GM12878 (cell line): Measurements from ENCODE around the gene HPX. TPM values are rescaled to one million over a fixed set of nuclear protein-coding genes. Genes with fewer than 3 reads are reported as not detected.

Experiments used
- ATAC-seq: fragments of 200-7000 bp; cut with Tn5 transposase; 3 replicates; pipeline ENCODE4 v1.9.1; 2020; ENCODE audit warnings: mild to moderate bottlenecking, moderate library complexity
- BruUV-seq: library from RNA; stranded (reverse); fragments of 400-500 nt; replicated peaks from 2 replicates; lab custom pipeline; 2021; lab: Mats Ljungman, UMichigan
- CTCF ChIA-PET: fragments of 300-600 bp; sonication (Branson Sonifier 250); formaldehyde crosslinking; extraction: SDS; loops from one replicate; lab custom pipeline; 2021; ENCODE audit warnings: inconsistent platforms; lab: Yijun Ruan, JAX
- POLR2A ChIA-PET: fragments of 350-600 bp; formaldehyde crosslinking; extraction: SDS; loops from one replicate; lab custom pipeline; 2021; ENCODE audit warnings: inconsistent platforms; lab: Charles Lee
- RAD21 ChIA-PET: fragments of 300-600 bp; sonication (Branson Sonifier 250); formaldehyde crosslinking; loops from one replicate; lab custom pipeline; 2023; ENCODE audit warnings: antibody characterized with exemption; ENCODE audit not compliant: unreplicated experiment; lab: Charles Lee
- SMC1A ChIA-PET: fragments of 300-600 bp; sonication (Branson Sonifier 250); formaldehyde crosslinking; loops from one replicate; lab custom pipeline; 2023; ENCODE audit not compliant: unreplicated experiment, uncharacterized antibody; lab: Charles Lee
- DNase-seq: peaks from one replicate; pipeline ENCODE4 v3.0.0-alpha.2; 2011; ENCODE audit warnings: low read depth, low spot score
- FAIRE-seq: peaks from 3 replicates; lab custom pipeline; 2011; peaks lifted over from hg19 to GRCh38; lab: Jason Lieb, UNC
- H2AFZ ChIP-seq: 2 replicates; pipeline ENCODE4 v1.6.0; 2011; ENCODE audit warnings: low read depth, low read length, control low read depth; ENCODE audit not compliant: control insufficient read depth
- H3K27ac ChIP-seq: 2 replicates; pipeline ENCODE4 v1.5.1; 2011; ENCODE audit warnings: control low read depth; ENCODE audit not compliant: control insufficient read depth, insufficient read depth
- H3K27me3 ChIP-seq, 2 experiments: replicated peaks in 1 of 2; 2 replicates each; pipeline versions ENCODE4 v1.6.0 to v1.6.1; 2011; ENCODE audit warnings: low read length in 1 of 2; ENCODE audit not compliant: control insufficient read depth in 2 of 2, insufficient read depth in 2 of 2
- H3K36me3 ChIP-seq, 2 experiments: 2 replicates each; pipeline ENCODE4 v1.5.1; 2011; ENCODE audit warnings: low read length in 1 of 2; ENCODE audit not compliant: control insufficient read depth in 2 of 2, insufficient read depth in 2 of 2
- H3K4me1 ChIP-seq: 2 replicates; pipeline ENCODE4 v1.6.1; 2011; ENCODE audit warnings: mild to moderate bottlenecking, low read length, moderate library complexity, mixed read lengths; ENCODE audit not compliant: control insufficient read depth, insufficient read depth
- H3K4me2 ChIP-seq: 2 replicates; pipeline ENCODE4 v1.6.0; 2011; ENCODE audit warnings: control low read depth; ENCODE audit not compliant: control insufficient read depth, insufficient read depth
- H3K4me3 ChIP-seq: fragments of 200-600 bp; sonication (generic); 2 replicates; pipeline ENCODE4 v1.5.1; 2016
- H3K79me2 ChIP-seq: 2 replicates; pipeline ENCODE4 v1.6.0; 2011; ENCODE audit warnings: low read length; ENCODE audit not compliant: control insufficient read depth, insufficient read depth
- H3K9ac ChIP-seq: 2 replicates; pipeline ENCODE4 v1.8.0; 2011; ENCODE audit warnings: low read length, control low read depth, mixed read lengths; ENCODE audit not compliant: control insufficient read depth, insufficient read depth
- H3K9me3 ChIP-seq: replicated peaks from 3 replicates; pipeline ENCODE4 v1.5.1; 2011; ENCODE audit warnings: mild to moderate bottlenecking, low read length; ENCODE audit not compliant: control insufficient read depth, insufficient read depth
- H4K20me1 ChIP-seq: 2 replicates; pipeline ENCODE4 v1.6.0; 2011; ENCODE audit not compliant: control insufficient read depth, insufficient read depth
- CBFB ChIP-seq: IDR thresholded peaks from 2 replicates; pipeline ENCODE4 v1.6.1; 2016; ENCODE audit warnings: antibody characterized with exemption, low read depth
- CHD4 ChIP-seq: fragments of 200-600 bp; sonication (generic); IDR thresholded peaks from 2 replicates; pipeline ENCODE4 v1.6.1; 2016; ENCODE audit warnings: mild to moderate bottlenecking
- GABPA ChIP-seq: IDR thresholded peaks from 2 replicates; pipeline ENCODE4 v1.6.1; 2014; ENCODE audit warnings: antibody characterized with exemption, low read depth, mild to moderate bottlenecking, inconsistent platforms
- IKZF2 ChIP-seq, 2 experiments: fragments of 450-650 bp; IDR thresholded peaks; 2 replicates each; pipeline ENCODE4 v1.6.1; 2017; ENCODE audit warnings: mild to moderate bottlenecking in 2 of 2, moderate library complexity in 2 of 2
- POU2F2 ChIP-seq: IDR thresholded peaks from 3 replicates; pipeline ENCODE4 v1.6.1; 2011; ENCODE audit warnings: low read depth, mild to moderate bottlenecking, low read length, borderline replicate concordance
- RBBP5 ChIP-seq: fragments of 200-600 bp; sonication (generic); conservative IDR thresholded peaks from 2 replicates; pipeline ENCODE4 v1.6.1; 2016
- SIN3A ChIP-seq: IDR thresholded peaks from 2 replicates; pipeline ENCODE4 v1.6.1; 2012; ENCODE audit warnings: low read depth, low read length, improper control_type of control experiment
- SMC3 ChIP-seq: IDR thresholded peaks from 2 replicates; pipeline ENCODE4 v1.6.1; 2011; ENCODE audit warnings: low read length, improper control_type of control experiment, borderline replicate concordance
- SUPT20H ChIP-seq: IDR thresholded peaks from 2 replicates; pipeline ENCODE4 v1.6.1; 2011; ENCODE audit warnings: low read depth, mild to moderate bottlenecking, low read length, moderate library complexity, borderline replicate concordance; ENCODE audit not compliant: control insufficient read depth
- TCF12 ChIP-seq: IDR thresholded peaks from 2 replicates; pipeline ENCODE4 v1.6.1; 2011; ENCODE audit warnings: low read depth, mild to moderate bottlenecking, low read length
- WRNIP1 ChIP-seq: IDR thresholded peaks from 2 replicates; pipeline ENCODE4 v1.6.1; 2011; ENCODE audit warnings: low read depth, low read length, improper control_type of control experiment, borderline replicate concordance
- YBX1 ChIP-seq: fragments of 450-650 bp; IDR thresholded peaks from 2 replicates; pipeline ENCODE4 v1.6.1; 2016; ENCODE audit warnings: antibody characterized with exemption
- ZNF217 ChIP-seq: fragments of 450-650 bp; IDR thresholded peaks from 2 replicates; pipeline ENCODE4 v1.6.1; 2017; ENCODE audit warnings: antibody characterized with exemption, mild to moderate bottlenecking
- WGBS: methylation state at CpG from one replicate; pipeline ENCODE4 v1.1.6; 2016; ENCODE audit warnings: low lambda C conversion rate; ENCODE audit not compliant: insufficient replicate concordance, insufficient coverage; ENCODE audit errors: missing lambda C conversion rate; 5-methylcytosine and 5-hydroxymethylcytosine counted together
- in situ Hi-C: fragments of 300-500 bp; cut with MboI; formaldehyde crosslinking; loops from 9 replicates; pipeline ENCODE4 v1.14.3; 2018; ENCODE audit warnings: mixed read lengths
- intact Hi-C: fragments of 100-400 bp; cut with micrococcal nuclease; formaldehyde crosslinking; loops from one replicate; pipeline ENCODE4 v1.14.2; 2022; ENCODE audit not compliant: unreplicated experiment
- polyA plus RNA-seq, 11 experiments: library from polyadenylated mRNA; depleted of rRNA in 4 of 11; unstranded in 6 of 11; stranded (reverse) in 5 of 11; fragments of >200 nt; fragmentation: Nextera tagmentation in 4 of 11; fragmentation: Illumina TruSeq in 1 of 11; extraction: Ambion mirVana in 4 of 11; extraction: Trizol in 1 of 11; gene quantifications; 1 replicate in 1 of 11; 2 replicates in 10 of 11; pipeline versions ENCODE4 v1.2.1 to v1.2.3, GENCODE V29; 2011 to 2016; ENCODE audit warnings: inconsistent platforms in 2 of 11, missing spikeins in 2 of 11, low read depth in 1 of 11
- total RNA-seq, 4 experiments: library from RNA; depleted of rRNA in 3 of 4; stranded (reverse); fragments of >200 nt in 3 of 4; fragmentation: Illumina TruSeq in 1 of 4; extraction: Trizol in 1 of 4; gene quantifications; 2 replicates each; pipeline versions ENCODE4 v1.2.1 to v1.2.3, GENCODE V29; 2013 to 2021
- TF ChIP-seq, protein P1 (sequence below): fragments of 450-650 bp; IDR thresholded peaks from 2 replicates; pipeline ENCODE4 v1.6.1; 2017; ENCODE audit warnings: mild to moderate bottlenecking
- TF ChIP-seq, protein P2 (sequence below): IDR thresholded peaks from 2 replicates; pipeline ENCODE4 v1.6.1; 2012; ENCODE audit warnings: low read depth, low read length, improper control_type of control experiment
- TF ChIP-seq, protein P3 (sequence below), 3 experiments: IDR thresholded peaks in 2 of 3; conservative IDR thresholded peaks in 1 of 3; 2 replicates each; pipeline ENCODE4 v1.5.1; 2011; ENCODE audit warnings: low read depth in 3 of 3, low read length in 3 of 3, mild to moderate bottlenecking in 3 of 3, control low read depth in 2 of 3, moderate library complexity in 2 of 3, inconsistent platforms in 1 of 3, mixed read lengths in 1 of 3; ENCODE audit not compliant: control insufficient read depth in 2 of 3, insufficient read depth in 1 of 3; ENCODE audit errors: extremely low read depth in 1 of 3
- TF ChIP-seq, protein P4 (sequence below): fragments of 450-650 bp; IDR thresholded peaks from 2 replicates; pipeline ENCODE4 v1.6.1; 2016; ENCODE audit warnings: mild to moderate bottlenecking

HPX gene
- total and polyA plus RNA-seq, 10 of the 15 experiments (the other 5 are each of a cell fraction or from before 2014, with no cell fraction given): 0.08 to 1.7 (median 0.18) TPM; not detected in 1

DNA sequence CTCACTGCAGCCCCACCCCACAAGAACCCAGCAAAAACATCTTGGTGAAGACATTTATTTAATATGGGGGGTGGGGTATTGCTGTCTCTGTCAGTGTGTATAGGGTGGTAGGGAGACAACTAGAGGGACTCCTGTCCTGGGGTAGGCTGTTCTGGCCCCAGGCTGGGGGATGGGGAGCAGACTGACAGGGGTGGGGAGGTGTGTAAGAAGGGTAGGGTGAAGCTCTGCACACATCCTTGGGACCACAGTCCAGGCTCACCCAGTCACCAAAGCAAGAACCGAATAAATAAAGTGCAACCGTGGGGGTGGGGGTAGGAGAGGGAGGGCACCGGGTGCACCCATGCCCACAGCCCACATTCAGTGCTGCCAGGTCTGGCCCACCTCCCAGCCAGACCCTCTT, 7.8 kb upstream of the HPX start (continued):
- TF ChIP-seq GABPA: no peak
- no peak for TF ChIP-seq WRNIP1
- TF ChIP-seq, protein P1, sequence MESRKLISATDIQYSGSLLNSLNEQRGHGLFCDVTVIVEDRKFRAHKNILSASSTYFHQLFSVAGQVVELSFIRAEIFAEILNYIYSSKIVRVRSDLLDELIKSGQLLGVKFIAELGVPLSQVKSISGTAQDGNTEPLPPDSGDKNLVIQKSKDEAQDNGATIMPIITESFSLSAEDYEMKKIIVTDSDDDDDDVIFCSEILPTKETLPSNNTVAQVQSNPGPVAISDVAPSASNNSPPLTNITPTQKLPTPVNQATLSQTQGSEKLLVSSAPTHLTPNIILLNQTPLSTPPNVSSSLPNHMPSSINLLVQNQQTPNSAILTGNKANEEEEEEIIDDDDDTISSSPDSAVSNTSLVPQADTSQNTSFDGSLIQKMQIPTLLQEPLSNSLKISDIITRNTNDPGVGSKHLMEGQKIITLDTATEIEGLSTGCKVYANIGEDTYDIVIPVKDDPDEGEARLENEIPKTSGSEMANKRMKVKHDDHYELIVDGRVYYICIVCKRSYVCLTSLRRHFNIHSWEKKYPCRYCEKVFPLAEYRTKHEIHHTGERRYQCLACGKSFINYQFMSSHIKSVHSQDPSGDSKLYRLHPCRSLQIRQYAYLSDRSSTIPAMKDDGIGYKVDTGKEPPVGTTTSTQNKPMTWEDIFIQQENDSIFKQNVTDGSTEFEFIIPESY: no peak
- TF ChIP-seq CHD4: no peak

DNA sequence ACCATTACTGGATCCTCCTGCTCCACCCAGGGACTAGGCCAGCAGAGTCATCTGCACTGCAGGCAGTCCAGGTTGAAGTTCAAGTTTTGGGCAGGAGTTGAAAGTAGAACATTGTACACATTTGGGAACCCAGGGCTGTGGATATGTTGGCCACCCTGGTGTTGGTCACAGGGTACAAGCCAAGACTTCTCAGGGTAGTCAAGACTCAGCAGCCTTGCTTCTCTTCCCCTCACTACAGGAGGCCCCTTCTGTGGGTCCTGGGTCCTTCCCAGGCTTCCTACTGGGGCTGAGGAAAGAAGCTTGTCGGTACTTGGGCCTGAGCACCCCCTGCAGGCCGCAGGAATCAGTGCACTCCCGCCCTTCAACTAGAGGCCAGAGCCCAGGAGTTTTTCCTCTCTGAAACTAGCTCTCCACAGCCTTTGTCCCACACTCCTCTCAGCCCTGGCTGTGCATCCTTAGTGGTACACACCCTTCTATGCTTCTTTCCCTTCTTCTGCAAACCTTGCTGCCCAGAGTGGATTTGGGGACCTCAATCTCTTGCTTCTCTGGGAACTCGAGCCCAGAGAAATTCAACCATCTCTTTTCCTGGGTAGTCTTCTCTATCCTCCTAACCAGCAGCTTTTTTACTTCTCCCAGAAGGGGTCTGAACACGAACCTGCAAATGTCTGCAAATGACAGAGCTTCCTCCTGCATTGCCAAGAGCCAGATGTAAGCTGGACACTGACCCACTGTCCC, 2.6 kb upstream of the HPX start:
- intact Hi-C loops: loop anchor here (1.0 kb wide), 2 partner anchors 60 to 64 kb away; no protein-coding TSS in a partner anchor
- BruUV-seq: no TSS peak
- RAD21 ChIA-PET: interaction anchor here (0.6 to 14.2 kb wide), 18 partner anchors 9 to 262 kb away, joined by 3 to 305 read pairs (median 4); partner anchors contain the start of genes ARFIP2, MRPL17 and TIMM10B
- Histone ChIP-seq H2AFZ (no peak overlapping the region; the same call in 1 of the 2 replicates), H3K79me2 (no peaks in the 10 kb centered on the region), H3K9me3 (no peaks in the 10 kb centered on the region), H3K27me3 (no peaks in the 10 kb centered on the region), H3K4me3 (no peak overlapping the region), H4K20me1 (no peaks in the 10 kb centered on the region), H3K4me2 (no peak overlapping the region), H3K9ac (no peak overlapping the region), H3K27ac (no peak overlapping the region), H3K4me1 (no peaks in the 10 kb centered on the region), H3K36me3 (no peaks in the 10 kb centered on the region)
- in situ Hi-C loops: loop anchor here (5.0 kb wide), 1 partner anchor 61 kb away; no protein-coding TSS in a partner anchor
- 12% methylated on average over 5 of the region's 5 CpGs for WGBS
- POLR2A ChIA-PET: interaction anchor here (1.9 kb wide), 1 partner anchor 65 kb away, joined by 7 read pairs; no protein-coding TSS in a partner anchor
- FAIRE-seq (no peak), DNase-seq (no peak), ATAC-seq (peak; percentile 91)
- CTCF ChIA-PET: interaction anchor here (0.6 to 17.4 kb wide), 49 partner anchors 8 to 1243 kb away, joined by 3 to 560 read pairs (median 5); partner anchors contain the start of genes MRPL17 and SMPD1
- SMC1A ChIA-PET: interaction anchor here (0.6 to 12.8 kb wide), 23 partner anchors 9 to 1251 kb away, joined by 3 to 293 read pairs (median 4); partner anchors contain the start of genes ARFIP2, SMPD1 and TIMM10B
- no peak for TF ChIP-seq CBFB
- no peak for TF ChIP-seq SUPT20H
- TF ChIP-seq, protein P2, sequence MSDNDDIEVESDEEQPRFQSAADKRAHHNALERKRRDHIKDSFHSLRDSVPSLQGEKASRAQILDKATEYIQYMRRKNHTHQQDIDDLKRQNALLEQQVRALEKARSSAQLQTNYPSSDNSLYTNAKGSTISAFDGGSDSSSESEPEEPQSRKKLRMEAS: no peak
- TF ChIP-seq ZNF217: no peak
- no peak for TF ChIP-seq POU2F2
- no peak for TF ChIP-seq IKZF2 (IDR thresholded peaks at IDR 0.05)
- TF ChIP-seq, protein P3, sequence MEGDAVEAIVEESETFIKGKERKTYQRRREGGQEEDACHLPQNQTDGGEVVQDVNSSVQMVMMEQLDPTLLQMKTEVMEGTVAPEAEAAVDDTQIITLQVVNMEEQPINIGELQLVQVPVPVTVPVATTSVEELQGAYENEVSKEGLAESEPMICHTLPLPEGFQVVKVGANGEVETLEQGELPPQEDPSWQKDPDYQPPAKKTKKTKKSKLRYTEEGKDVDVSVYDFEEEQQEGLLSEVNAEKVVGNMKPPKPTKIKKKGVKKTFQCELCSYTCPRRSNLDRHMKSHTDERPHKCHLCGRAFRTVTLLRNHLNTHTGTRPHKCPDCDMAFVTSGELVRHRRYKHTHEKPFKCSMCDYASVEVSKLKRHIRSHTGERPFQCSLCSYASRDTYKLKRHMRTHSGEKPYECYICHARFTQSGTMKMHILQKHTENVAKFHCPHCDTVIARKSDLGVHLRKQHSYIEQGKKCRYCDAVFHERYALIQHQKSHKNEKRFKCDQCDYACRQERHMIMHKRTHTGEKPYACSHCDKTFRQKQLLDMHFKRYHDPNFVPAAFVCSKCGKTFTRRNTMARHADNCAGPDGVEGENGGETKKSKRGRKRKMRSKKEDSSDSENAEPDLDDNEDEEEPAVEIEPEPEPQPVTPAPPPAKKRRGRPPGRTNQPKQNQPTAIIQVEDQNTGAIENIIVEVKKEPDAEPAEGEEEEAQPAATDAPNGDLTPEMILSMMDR (IDR thresholded peaks at IDR 0.05 in 2 of 3, conservative IDR thresholded peaks at IDR 0.05 in 1 of 3; ENCODE audit: control insufficient read depth in 2 of 3, extremely low read depth in 1 of 3, insufficient read depth in 1 of 3, low read depth in 3 of 3, low read length in 3 of 3): peak; percentile 85 to 89 (median 87)
- TF ChIP-seq RBBP5: no peak
- no peak for TF ChIP-seq TCF12
- peak; percentile 88 for TF ChIP-seq SMC3
- TF ChIP-seq, protein P4, sequence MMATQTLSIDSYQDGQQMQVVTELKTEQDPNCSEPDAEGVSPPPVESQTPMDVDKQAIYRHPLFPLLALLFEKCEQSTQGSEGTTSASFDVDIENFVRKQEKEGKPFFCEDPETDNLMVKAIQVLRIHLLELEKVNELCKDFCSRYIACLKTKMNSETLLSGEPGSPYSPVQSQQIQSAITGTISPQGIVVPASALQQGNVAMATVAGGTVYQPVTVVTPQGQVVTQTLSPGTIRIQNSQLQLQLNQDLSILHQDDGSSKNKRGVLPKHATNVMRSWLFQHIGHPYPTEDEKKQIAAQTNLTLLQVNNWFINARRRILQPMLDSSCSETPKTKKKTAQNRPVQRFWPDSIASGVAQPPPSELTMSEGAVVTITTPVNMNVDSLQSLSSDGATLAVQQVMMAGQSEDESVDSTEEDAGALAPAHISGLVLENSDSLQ: no peak
- no peak for TF ChIP-seq YBX1
- TF ChIP-seq SIN3A: no peak
